ENCODE data around the gene MEA1.
"Not testable (repeated sequence)": the region's sequence is repeated elsewhere in the genome, so short reads cannot be mapped to it uniquely, and the experiment has no call there.

Gene MEA1

DNA sequence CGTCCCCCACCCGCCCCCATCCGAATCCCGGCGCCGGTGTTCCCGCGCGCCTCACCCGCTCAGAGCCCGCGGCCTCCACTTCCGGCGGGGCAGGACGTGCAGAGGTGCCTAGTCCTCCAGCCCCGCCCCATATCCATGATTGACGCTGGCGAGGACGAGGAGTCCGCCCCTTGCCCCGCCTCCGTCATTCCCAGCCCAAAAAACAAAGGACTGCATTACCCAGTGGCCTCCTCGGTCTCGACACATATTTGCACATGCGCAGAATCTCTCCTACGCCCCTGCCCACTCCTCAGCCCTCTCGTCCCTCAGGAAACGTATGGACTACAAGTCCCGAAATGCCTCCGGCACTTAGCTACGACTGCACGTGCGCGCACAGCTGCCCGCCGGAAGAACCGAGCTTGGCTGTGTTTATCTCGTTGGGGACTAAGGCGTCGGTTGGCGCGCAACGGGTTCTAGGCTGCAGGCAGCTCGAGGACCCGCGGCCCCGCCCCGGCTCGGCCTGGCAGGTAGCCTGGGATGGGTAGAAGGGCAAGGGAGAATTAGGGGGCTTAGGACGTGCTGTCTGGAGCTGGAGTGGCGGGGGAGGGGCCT lies at the start of gene MEA1, which contains the start of gene KLHDC3:
MEA1 (minus strand) TSS at position 104 of the 591 bp plus-strand sequence. CDS start 133 bp downstream, outside the sequence.
KLHDC3 (plus strand) TSS at position 407 of the 591 bp plus-strand sequence. CDS start 2,944 bp downstream, outside the sequence.
- DNase-seq (ENCODE audit: low spot score): peak; percentile 100

GRCh38 chr6:43062818-43063217 lies 49.1 kb upstream of the MEA1 start:
- DNase-seq (ENCODE audit: low spot score): no peak

- no peak for DNase-seq (ENCODE audit: low spot score)
Observed at GRCh38 chr6:43061861-43062260, 48.1 kb upstream of the MEA1 start.

DNA sequence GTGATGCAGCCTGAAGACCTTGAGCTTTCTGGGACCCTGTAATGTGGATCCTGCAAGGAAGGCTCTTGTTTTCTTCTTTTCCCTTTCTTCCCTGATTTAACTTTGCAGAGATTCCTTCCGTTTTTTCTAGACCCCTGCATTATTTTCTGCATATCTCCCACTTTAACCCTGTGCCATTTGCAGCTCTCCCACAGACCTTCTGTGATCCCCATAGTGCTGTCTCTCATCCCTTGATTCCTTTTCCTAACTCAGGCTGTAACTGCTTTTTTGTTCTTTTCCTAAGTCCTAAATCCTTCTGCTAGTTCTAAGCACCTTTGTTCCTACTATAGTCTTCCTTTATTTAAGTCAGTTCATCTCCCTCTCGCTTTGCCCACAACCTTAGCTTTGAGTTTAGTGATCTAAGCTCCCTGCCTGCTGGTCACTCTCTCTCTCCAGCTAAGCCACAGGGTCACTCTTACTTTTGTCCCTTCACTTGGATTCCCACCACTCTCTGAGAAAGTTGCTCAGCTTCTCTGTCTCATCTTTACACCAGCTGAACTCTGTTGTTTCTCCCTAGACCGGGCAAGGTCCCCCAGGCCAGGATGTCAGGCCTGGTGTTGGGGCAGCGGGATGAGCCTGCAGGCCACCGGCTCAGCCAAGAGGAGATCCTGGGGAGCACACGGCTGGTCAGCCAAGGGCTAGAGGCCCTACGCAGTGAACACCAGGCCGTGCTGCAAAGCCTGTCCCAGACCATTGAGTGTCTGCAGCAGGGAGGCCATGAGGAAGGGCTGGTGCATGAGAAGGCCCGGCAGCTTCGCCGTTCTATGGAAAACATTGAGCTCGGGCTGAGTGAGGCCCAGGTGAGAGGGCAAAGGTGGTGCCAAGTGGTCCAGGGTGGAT lies 47.2 kb upstream of the MEA1 start:
- DNase-seq (ENCODE audit: low spot score): no peak

DNA sequence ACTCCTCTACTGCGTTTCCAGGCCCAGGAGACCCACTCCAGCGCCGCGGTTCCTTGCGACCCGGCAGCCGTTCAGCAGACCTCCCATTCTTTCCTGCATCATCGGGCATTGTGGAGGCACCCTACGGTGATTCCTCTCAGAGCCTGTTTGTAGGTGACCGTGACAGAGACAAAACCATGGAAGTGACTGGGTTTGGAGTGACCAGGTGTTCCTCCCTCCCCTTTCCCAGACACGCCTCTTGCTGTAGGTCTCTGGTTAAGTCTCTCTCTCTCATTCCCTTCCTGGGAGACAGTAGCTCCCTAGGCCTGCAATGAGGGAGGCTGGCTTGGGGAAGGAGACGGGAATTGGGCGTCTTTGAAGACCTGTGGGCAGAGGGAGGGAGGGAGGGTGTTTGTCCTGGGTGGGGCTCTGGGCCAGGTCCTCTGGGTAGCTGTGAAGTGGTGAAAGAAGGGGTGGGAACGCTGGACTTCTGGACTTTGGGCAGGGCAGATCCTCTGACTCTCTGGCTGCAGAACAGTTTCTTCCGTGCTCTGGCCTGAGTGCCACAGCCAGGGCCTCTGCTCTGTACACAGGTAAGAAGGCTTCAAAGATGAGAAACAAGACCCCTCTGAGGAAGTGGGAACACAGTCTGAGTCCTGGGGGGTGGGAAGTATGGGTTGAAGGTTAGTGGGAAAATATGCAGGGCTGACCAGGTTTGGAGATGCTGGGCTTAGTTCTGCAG lies 46.4 kb upstream of the MEA1 start:
- no peak for DNase-seq (ENCODE audit: low spot score)

DNA sequence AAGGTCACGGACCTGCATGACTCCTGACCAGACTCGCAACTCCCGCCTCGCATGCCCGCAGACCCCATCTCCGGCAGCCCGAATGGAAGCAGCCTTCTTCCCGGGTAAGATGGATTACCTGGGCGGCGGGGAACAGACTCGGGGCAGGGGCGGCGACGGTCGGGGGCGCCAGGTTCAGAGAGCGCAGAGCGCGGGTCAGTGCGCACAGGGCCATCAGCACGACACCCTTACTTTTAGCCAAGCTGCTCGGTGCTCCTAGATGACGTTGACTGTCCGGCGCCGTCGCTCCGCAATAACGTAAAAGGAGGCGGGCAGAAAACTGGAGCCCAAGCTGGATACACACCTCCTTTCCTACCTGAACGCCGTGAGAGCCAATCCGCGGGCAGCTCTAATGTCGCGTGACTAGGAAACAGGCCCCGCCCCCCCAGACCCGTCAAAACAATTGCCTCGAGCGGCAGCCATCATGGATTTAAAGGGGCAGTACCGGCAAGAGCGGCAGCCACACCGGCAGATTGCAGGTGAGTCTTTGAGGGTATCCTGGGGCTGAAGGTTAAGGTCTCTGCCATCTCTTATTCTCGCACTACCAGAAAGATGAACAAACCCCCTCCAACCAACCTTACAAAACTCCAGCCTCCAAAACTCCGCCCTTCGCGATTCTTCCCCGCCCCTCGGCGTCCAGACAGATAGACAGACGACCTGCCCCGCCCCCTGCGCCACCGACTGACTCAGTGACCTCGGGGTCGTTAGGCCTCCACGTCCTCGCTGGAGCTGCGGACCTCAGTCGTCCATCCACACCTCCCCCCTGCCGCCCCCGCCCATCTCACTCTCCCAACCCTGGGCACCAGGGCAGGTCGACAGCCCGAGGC lies 45.7 kb upstream of the MEA1 start, which contains the start of the genes KLC4 and MRPL2:
KLC4 (plus strand) TSS at position 464 of the 866 bp plus-strand sequence. CDS start 1,705 bp downstream, outside the sequence.
MRPL2 (minus strand) TSS at position 267 of the 866 bp plus-strand sequence; CDS start at position 214, 53 bp downstream.
- peak; percentile 100 for DNase-seq (ENCODE audit: low spot score)

- DNase-seq (ENCODE audit: low spot score): no peak
Observed at GRCh38 chr6:43058531-43058930, 44.8 kb upstream of the MEA1 start.

DNA sequence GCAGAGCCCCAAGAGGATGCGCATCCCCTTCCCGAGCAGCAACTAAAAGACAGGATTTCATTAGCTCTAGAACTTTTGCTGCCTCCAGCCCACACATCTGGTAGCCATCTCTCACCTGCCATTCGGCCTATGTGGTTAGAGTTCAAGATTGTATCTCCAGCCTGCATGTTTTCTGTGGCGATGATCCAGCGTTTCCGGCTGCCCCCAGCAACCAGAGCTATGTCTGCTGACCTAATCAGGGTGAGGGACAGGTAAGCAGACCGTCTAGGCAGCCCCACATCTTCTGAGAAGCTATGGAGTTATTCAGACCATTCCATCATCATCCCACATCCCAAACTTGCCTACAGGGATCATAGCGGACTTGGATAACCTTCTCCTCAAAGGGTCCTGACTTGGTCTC lies 42.2 kb upstream of the MEA1 start:
- no peak for DNase-seq (ENCODE audit: low spot score)

DNA sequence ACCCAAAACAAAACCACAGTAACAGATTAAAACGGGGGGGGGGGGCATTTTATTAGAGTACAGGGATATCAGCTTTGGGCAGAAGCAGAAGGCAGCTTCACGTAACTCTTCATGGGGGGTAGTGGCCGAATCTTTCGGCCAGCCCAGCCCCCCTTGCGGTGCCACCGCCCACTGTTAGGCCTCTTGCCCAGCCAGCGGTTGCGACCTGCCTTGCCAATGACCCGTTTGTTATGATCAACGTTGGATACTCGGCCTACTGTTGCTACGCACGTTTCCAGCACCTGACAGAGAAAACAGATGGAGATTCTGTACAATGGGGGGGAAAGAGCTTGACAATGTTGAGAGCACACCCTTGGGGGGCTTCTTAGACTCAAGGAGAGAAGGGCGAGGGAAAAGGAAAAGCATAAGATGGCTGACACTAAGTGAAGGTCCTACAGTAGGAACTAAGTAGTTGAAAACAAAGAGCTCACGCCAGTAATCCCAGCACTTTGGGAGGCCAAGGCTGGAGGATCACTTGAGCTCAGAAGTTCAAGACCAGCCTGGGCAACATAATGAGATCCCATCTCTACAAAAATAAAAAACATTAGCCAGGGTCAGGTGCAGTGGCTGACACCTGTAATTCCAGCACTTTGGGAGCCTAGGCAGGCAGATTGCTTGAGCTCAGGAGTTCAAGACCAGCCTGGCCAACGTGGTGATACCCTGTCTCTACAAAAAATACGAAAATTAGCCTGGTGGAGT lies 40.6 kb upstream of the MEA1 start:
- DNase-seq (ENCODE audit: low spot score): peak; percentile 25

DNA sequence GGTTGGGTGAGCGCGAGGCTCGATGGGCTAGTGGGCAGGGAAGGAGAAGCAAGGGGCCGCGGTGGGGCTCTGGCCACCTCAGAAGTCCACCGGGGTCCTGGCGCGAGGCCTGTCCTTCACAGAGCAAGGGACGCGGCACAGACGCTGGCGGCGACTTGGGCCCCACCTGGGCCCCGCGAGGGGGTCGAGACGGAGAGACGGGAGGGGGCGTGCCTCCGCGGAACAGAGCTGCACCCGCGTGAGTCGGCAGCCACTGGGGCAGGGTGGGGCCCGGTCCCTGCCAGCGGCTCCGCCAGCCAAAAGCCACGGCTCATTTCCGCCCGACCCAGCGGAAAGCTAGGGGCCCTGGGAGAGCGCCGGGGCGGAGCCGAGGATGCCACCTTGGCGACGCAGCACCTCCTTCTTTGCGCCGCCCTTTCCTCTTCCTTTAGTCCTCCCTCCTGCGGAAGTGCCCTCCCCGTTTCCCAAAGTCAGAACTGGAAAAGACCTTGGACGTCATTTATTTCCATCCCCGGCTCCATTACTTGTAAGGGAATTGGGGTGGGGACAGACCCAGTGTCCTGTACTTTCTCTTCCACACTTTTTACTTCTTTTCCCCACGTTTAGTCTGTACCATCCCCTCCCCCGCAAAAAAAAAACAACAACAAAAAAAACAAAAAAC lies 39.9 kb upstream of the MEA1 start, which contains the start of gene CUL7:
CUL7 (minus strand) TSS at position 307 of the 661 bp plus-strand sequence. CDS start 1,063 bp downstream, outside the sequence.
- peak; percentile 99 for DNase-seq (ENCODE audit: low spot score)

DNA sequence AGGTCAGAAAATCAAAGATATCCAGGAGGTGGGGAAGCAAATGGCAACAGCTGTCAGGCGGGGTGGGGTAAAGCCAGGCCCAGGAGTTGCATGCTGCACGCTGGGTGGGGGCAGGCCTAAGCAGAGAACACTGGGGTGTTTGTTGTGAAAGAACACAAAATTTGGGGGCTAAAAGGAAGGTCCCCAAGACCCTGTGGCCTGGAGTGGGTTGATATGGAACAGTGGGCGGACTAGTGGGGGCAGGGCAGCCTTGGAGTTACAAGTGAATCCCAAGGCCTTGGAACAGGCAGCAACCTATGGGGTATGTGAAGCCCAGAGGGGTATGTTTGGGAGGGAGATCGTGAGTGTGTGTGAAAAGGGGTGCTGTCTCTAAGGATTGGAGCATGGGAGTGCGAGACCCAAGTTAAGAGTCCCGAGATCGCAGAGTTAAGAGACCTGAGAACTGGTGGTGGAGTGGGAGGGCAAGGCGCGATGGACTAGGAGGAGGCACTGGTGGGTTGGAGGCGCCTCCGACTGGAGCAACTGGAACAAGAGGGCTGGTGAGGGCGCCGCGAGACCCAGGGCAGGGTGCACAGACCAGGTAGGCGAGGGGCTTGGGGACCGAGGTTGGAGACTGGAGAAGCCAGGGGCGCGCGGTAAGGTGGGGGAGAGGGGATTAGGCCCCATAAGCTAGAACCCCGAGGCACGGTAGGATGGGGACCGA lies 39.2 kb upstream of the MEA1 start:
- DNase-seq (ENCODE audit: low spot score): peak; percentile 28

- DNase-seq (ENCODE audit: low spot score): no peak
Observed at GRCh38 chr6:43052225-43052841, 38.6 kb upstream of the MEA1 start.

DNA sequence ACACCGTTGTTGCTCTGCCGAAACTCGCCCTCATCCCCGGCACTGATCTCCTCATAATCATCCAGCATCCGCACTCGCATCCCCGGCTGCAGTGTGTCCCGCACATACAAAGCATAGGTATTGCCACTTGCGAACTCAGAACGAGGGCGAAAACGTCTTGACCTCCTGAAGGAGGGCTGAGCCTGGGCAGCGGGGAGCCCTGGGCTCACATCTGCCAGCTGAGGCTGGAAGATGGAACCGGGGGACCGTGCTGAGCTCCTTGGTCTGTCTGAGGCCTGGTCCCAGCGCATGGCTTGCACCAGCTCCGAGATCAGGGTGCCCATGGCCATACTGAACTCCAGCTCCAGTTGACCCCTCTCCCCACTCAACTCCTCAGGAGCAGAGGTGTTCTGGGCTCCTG lies 37.2 kb upstream of the MEA1 start:
- DNase-seq (ENCODE audit: low spot score): no peak

DNA sequence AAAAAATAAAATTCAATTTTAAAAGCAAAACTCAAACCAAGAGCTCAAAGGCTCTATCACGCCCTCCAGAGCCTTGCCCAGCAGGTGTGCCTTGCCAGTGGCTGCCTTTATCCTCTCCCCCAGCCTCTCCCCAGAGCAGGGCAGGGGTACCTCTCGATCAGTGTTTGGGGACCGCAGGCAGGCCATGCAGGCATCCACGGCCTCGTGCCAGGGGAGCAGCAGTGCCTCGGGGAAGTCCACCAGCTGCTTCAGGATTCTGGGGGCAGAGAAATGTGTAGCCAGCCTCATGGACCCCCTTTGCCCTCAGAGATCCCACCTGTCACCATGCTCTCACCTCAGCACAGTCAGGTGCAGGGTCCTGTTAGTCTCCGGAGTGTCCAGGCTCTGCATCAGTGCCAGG lies 34.3 kb upstream of the MEA1 start:
- DNase-seq (ENCODE audit: low spot score): no peak

DNA sequence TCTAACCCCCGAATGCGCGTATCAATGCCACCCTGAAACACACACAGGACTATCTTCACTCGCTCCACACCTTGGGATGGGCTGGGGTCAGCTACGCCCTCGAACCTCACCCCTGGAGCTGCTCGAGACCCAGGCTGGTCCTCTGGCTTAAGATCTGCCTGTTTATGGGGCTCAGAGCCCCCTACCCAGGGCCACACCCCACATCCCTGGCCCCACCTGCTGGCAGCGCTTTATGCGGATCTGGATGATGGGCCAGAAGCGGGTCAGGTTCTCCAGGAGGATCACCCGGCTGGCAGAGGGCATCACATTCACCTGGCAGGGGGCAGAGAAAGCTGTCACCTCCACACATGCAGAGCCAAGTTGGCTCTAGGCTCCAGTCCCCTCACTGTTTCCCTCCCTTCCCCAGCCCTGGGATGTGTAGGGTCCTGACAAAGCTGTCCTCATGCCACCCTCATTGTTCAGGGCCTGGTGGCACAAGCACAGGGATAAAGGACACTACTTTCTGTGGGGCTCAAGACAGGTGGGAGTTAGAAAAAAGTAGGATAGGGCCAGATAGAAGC lies 31.7 kb upstream of the MEA1 start:
- no peak for DNase-seq (ENCODE audit: low spot score)

- no peak for DNase-seq (ENCODE audit: low spot score)
Observed at GRCh38 chr6:43043310-43043709, 29.6 kb upstream of the MEA1 start.

GRCh38 chr6:43041475-43041874 lies 27.7 kb upstream of the MEA1 start:
- not testable (repeated sequence) for DNase-seq (ENCODE audit: low spot score)

DNA sequence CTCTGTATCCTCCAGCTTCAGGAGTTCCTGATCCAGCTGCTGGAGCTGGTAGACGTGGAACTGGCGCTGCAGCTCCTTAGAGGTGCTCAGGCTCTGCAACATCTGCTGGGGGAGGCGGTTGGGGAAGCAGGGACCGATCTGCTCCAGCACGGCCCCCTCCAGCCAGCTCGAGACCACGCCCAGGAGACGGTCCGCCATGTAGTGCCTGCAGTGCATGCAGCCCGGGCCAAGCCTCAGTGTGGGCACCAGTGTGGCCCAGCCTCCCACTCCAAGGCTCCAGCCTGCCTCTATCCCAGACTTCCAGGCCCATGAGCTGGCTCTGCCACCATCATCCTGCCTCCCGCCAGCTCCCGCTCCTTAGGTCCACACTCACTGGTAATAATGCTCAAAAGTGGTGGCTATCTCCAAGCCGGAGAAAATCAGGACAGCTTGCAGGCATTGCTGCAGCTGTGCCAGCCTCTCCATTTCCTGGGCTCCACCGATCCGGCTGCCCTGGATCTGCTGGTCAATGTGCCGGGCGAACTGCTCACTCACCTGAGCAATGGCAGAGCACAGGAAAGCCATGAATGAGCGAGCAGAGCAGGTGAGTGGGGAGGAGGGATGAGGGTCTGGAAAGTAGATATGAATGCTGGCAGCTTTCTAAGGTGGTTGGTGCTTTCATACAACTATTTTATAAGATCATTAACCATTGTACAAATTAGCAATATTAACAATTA lies 27.0 kb upstream of the MEA1 start:
- no peak for DNase-seq (ENCODE audit: low spot score)
